GM18519 (cell line): ENCODE results near the gene MUC22.
"Not testable (repeated sequence)": the region's sequence is repeated elsewhere in the genome, so short reads cannot be mapped to it uniquely, and the experiment has no call there.

ENCODE experiments used
- ATAC-seq: cut with Tn5 transposase; IDR thresholded peaks from one replicate; pipeline ENCODE4 v1.9.1; 2021; ENCODE audit warnings: mild to moderate bottlenecking, moderate library complexity; ENCODE audit not compliant: unreplicated experiment, low FRiP score

The MUC22 gene

DNA sequence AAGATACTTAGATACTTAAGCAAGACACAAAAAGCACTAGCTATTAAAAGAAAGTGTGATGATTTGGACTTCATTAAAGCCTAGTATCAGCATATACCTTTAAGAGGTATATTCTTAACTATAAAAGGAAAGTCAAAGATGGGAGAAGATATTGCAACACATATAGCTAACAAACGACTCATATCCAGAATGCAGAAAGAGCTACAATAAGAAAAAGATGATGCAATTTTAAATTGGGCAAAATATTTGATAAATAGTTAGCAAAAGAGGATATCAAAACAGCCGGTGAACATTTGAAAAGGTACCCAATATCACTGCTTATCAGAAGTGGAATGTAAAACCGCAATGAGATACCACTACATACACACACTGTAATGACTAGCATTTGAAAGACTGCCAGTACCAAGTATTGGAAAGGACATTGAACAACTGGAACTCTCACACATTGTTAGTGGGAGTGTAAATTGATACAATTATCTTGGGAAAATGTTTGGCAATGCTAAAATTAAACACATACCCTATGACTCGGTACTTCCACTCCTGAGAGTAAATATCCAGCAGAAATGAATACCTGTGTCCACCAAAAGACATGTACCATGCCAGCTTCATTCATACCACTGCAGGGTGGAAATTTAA lies 25.7 kb downstream of the MUC22 start:
- ATAC-seq: no peak

DNA sequence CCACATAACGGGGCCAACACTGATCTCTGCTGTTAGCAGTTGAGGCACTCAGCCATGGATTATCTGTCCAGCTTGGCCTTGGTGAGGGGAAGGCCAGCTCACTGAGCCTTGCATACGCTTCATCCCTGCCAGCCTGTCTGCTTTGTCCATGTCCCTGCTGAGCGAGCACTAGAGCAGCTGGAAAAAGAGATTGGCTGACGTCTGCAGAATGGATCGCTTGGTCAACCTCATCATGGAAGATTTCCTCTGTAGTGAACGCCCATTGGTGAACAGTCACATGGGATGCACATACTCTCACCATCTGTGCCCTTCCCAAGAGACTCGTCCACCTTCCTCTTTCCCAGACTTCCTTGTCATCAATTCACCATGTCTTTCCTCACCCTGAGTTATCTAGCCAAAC lies 26.9 kb downstream of the MUC22 start:
- no peak for ATAC-seq

DNA sequence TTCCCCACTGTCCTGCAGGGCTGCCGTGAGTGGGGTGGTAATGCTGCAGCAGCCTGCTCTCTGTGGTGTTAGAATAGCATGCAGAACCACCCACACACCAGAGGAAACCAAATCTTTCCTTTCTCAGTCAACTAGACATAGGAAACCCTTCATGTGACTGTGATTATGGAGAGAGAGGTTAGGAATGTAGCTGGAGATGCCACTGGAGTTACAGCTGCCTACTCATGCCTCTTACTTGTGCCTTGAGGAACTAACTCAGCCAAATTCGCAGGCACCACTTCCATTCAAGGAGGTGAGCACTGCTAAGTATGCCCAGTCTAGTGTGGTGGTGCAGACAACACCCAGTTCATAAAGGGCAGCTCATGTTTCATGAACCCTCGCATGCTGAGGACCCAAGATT lies 27.4 kb downstream of the MUC22 start:
- ATAC-seq: no peak

DNA sequence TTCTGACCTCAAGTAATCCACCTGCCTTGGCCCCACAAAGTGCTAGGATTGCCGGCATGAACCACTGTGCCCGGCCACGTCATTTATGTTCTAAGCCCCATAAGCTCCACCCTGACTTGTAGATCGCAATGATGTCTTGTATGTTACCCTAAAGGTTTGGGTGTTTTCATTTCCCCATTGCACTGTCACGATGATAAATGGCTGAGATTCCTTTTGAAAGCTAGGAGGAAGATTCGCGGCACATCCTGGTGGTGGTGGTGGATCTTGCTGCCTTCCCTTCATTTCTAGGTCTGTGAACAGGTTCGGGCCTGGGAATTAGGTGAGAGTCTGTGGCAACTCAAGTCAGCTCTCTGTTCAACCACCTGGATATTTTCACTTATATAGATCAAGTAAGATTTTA lies 28.3 kb downstream of the MUC22 start:
- ATAC-seq: no peak

DNA sequence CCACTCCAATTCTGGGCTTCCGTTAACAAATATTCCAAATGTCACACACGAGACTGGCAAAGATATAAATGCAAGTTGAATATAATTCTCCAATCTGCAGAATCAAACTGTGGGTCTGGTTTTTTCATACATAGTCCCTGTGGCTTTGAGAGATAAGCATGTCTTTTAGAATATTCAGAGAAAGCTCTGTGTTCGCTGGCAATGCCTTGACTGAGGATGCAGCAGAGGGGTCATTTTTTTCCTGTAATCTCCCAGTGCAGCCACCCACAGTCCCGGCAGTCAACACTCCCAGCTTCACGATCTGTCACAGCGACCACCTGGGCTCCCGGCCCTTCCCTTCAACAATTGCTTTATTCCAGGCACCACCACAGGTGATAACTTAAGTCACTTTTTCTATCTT lies 30.5 kb downstream of the MUC22 start:
- ATAC-seq: no peak

DNA sequence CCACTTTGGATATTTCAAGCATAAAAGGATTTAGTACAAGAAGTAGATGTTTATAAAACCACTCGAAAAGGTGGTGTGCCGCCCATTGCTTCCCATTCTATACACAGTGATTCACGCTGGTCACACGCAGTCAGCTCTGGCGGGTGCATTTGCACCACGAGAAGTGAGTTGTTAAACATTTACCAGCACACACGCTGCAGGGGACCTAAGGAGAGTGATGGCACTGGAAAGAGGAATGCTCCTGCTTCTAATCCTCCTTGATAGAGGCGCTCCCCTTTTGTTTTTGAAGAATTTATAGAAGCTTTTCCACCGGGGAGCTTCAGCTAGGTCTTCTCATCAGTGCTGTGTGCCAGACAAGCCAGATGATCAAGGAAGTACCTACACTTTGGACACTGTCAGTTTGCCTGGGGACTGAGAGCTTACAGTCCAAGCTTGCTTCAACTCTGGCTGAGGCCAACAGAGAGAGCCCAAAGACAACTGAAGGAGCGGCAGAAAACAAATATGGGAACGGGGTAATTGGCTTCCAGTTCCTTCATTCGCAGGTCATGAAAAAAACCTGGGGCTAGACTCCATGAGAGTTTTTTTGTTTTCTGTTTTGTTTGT lies 31.2 kb downstream of the MUC22 start:
- ATAC-seq: no peak

DNA sequence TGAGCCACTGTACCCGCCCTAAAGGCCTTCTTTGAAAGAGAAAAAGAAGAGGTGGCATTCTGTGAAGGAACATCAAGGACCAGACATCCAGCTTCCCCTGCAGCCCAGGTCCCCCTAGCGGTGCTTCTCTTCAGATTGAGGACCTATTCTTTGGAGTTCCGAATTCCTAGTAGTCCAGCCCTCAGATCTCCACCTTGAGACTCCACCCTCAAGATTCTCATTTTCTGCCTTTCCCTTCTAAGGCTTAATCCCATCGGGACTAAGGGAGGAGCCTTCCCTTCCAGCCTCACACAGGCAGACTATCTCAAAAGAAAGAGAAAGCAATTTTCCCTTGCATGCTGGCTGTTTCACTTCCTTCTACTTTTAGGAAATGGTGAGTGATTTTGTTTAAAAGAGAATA lies 32.5 kb downstream of the MUC22 start:
- ATAC-seq: no peak

DNA sequence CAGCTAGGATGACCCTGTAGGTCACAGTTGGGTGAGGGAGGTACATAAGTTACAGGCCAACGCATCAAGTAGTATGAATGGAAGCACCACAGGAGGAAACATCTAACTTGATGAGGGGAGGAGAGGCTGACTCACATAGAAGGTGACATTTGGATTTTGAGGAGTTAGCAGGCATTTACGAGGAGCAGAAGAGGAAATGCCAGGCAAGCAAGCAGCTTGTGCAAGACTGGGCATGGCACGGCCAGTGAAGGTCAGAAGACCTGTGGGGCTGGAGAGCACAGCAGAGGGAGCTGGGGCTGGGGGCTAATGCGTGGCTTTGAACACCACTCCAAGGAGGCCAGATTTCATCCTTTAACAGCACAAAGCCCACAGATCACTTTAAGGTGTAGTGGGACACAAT lies 37.8 kb downstream of the MUC22 start:
- ATAC-seq: no peak

DNA sequence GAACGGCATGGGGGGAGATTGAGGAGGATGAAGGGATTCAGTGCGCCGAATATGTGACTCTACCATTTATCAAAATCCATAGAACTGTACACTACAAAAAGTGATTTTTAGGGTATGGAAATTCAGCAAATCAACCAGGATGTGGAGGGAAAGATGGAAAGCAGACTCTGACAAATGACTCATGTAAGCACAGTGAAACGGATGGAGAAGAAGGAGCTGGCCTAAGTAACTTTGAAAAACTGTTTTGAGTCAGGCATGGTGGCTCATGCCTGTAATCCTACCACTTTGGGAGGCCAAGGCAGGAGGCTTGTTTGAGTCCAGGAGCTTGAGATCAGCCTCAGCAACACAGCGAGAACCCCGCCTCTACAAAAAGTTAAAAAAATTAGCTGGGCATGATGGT lies 39.2 kb downstream of the MUC22 start:
- no peak for ATAC-seq

DNA sequence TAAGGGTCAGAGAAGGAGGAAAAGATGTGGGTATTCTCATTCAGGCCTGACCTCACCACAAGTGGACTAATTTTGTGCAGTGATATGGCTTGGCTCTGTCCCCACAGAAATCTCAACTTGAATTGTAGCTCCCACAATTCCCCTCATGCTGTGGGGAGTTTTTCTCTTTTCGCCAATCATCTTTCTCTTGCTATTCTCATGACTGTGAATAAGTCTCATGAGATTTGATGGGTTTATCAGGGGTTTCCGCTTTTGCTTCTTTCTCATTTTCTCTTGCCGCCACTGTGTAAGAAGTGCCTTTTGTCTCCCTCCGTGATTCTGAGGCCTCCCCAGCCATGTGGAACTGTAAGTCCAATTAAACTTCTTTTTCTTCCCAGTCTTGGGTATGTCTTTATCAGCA lies 42.9 kb downstream of the MUC22 start:
- not testable (repeated sequence) for ATAC-seq

DNA sequence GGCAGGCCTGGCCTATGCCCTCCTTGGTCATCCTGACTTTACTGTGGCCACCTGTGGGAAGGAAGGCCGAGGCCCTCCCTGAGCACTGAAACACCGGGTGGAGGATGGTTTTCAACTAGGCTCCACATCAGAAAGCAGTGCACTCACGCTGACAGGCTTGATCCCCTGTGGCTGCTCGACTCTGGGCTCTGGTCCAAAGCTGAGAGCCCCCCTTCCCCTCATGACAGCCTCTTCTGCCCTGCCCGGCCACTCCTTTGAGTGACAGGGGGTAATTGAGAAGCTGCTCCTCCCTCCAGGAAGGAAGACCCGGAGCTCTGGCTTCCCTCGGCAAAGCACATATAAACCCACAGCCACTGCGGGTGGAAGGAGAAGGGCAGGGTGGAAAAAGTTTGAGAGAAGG lies 43.6 kb downstream of the MUC22 start:
- no peak for ATAC-seq

DNA sequence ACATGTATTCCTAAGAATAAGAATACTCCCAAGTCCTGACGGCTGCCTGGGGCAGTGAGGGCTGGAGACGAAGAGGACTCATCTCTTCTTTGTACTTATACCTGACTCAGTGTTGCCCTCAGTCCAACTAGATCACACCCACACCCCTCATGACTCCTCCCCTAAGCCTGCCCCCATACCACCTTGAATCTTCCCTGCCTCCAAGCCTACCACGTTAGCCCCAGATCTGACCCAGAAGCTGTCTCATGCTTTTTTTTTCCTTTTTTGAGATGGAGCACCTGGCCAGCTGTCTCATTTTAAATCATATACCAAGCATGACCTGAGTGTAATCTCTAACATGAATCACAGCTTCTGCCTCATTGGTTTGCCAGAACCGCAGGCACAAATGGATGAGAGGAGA lies 45.2 kb downstream of the MUC22 start:
- ATAC-seq: no peak

DNA sequence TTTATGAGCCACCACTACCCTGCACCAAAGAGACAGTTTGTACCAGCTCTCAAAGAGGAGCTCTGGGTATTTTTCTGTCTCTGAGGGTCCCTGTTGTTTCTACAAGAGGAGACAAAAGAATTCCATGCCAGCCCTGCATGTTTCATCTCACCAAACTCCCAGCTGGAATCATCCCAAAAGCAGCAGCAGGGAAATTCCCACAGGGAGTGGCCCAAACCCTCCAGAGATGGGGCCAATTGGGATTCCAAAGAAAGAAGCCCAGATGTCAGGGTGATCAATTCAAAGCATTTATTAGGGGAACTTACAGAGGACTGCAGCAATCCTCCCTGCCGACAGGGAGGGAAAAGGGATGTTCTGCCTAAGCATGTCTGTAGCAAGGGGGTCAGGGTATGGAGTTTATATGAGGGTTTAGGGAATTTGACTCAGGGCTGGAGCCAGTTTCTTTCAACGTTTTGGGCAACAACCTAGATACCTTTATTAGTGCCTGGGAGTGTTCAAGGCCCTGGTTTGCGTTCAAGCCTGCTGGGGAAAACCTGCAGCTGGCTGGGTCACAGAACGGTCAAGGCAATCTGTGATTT lies 47.2 kb downstream of the MUC22 start:
- ATAC-seq: no peak

DNA sequence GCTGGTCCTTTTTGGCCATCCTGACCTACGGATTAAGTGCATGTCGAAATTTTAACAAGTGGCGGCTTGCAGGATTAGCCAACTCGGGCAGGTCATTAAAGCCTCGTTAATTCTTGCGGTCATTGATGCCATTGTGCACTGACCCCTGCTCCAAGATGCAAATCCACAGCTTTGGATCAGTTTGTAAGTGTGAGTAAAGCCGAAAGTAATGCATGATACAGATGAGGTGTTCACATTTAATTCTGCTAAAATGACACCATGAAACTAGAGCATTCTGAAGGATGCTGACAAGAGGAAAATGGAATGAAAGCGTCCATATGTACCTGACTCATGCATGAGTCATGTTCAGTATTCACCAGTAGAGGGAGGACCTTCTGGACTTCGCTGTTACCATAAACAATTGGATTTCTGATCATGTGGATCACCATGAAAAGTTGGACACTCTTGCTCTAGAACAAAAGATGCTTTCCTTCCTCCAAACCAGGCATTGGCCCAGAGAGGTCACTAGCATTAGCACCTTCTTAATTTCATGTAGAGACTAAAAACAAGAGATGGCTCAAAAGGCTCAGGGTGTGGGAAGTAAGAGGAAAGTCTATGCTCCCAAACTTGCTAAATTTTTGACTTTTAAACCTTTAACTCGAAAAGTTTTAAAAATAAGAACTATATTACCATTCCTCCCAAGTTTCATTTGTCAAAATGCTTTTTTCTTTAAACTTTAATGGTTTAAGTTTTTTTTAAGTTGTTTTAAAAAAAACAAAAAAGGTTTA lies 48.0 kb downstream of the MUC22 start:
- no peak for ATAC-seq

DNA sequence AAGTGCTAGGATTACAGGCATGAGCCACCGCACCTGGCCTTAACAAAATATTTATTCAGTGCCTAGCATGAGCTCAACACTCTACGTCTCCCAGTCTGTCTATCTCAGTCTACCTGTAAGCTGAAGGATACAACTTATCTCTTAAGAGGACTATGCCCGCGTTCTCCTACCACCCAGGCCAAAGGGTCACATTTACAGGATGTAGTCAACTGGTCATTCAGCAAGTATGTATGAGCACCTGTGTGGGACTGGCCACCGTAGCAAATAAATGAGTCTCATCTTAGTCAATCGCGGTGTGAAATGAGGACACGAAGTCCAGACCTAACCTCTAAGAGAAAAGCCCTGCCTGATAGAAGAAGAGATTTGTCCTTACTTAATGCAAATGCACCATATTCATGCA lies 49.9 kb downstream of the MUC22 start:
- ATAC-seq: no peak

DNA sequence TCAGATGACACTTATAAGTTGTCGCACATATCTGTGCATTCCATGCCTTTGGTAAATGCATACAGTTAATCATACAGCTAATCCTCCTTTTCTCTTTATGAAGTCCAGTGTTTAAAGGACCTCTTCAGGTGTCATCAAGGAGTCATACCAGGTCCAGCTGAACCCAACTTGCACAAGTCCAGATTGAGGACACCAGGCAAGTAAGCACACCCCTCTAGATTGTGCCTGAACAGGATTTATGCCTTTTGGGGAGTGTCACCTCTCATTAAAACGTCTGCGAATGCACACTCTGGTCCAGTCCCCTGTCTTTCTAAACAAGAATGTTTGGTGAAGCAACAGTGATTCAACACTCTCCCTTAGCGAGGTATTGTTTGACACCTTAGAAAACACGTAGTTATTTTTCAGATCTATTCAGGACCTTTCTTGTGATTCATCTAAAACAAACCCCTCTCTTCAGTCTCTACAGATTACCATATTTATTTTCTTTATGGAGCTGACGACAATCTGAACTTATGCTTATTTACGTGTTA lies 53.7 kb downstream of the MUC22 start:
- no peak for ATAC-seq

DNA sequence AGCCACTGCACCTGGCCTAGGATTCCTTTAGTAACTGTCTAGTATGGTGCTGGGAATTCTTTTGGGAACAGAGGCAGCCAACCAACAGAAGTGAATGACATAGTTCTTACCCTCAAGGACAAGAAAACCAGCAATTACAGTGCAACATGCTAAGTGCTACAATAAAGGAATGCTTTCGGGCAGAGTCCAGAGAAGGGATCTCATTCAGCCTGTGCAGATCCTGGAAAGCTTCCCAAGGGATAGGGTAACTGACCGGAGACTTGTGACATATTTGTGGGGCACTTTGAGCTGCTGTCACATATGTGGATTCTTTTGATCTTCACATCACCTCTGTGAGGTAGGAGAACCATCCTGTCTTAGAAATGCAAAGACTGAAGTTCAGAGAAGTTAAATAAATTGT lies 55.3 kb downstream of the MUC22 start:
- no peak for ATAC-seq

DNA sequence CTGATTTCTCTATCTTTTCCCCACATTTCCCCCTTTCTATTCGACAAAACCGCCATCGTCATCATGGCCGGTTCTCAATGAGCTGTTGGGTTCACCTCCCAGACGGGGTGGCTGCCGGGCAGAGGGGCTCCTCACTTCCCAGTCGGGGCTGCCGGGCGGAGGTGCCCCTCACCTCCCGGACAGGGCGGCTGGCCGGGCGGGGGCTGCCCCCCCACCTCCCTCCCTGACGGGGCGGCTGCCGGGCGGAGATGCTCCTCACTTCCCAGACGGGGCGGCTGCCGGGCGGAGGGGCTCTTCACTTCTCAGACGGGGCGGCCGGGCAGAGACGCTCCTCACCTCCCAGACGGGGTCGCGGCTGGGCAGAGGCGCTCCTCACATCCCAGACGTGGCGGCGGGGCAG lies 56.8 kb downstream of the MUC22 start:
- not testable (repeated sequence) for ATAC-seq

DNA sequence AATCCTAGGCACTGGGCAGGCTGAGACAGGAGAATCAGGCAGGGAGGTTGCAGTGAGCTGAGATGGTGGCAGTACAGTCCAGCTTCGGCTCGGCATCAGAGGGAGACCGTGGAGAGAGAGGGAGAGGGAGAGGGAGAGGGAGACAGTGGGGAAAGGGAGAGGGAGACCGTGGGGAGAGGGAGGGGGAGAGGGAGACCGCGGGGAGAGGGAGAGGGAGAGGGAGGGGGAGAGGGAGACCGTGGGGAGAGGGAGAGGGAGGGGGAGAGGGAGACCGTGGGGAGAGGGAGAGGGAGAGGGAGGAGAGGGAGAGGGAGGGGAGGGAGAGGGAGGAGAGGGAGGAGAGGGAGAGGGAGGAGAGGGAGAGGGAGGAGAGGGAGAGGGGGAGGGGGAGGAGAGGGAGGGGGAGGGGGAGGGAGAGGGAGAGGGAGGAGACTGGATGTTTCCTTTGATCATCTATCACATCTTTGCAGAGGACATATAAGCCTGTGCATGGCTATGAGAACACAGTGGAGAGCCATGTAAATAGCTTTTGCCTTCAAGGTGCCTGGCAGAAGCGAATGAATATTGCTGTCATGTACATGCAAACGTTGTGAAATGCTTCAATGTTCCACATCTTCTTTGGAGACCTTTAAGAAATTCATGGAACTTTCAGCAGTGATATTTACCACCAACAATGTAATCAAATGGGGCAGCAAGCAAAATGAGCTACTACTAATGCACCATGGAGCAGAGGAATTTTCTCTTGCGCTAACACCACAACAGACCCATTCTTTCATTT lies 57.8 kb downstream of the MUC22 start:
- ATAC-seq: not testable (repeated sequence)

DNA sequence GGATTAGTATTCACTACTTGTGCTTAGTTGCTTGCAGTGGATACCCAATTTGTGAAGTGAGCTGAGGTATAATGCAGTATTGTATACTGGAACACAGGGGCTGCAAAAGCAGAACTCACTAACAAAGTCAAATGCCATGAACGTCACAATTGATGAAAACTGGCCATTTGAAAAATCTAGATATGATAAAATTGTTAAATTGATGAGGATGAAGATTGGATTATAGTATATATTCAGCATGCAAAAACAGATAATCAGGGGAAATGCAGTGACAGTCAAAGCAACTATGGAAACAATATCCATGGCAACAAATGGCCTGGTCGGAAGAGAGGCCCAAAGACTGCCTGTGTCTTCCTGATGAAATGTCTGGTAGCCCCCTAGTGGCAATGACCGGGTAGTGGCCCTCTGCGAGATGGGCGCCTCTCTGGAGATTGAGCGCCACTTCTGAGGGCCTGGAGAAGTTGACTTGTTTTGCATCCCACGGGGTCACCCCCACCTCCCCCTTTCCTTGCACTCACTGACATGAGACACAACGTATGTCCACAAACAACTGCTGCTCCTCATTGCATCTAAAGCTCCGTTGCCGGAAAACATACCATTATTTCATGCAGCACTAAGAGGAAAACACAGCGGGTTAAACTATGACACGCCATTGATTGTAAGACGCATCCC lies 58.5 kb downstream of the MUC22 start:
- no peak for ATAC-seq
